Glutamatergic neuron (in vitro differentiated cells): ENCODE data around the gene ZCCHC14. TPM values are rescaled to one million over a fixed set of nuclear protein-coding genes. Genes with fewer than 3 reads are reported as not detected.
"Not testable (repeated sequence)": the region's sequence is repeated elsewhere in the genome, so short reads cannot be mapped to it uniquely, and the experiment has no call there.

Experiments
- DNase-seq: peaks from one replicate; pipeline ENCODE4 v3.0.0; 2022
- H3K27ac Mint-ChIP-seq: one replicate; pipeline ENCODE4 v1.8.0; 2020; ENCODE audit warnings: mild to moderate bottlenecking, mixed read lengths, inconsistent platforms; ENCODE audit not compliant: unreplicated experiment
- H3K27me3 Mint-ChIP-seq: one replicate; pipeline ENCODE4 v1.8.0; 2020; ENCODE audit warnings: mild to moderate bottlenecking, moderate library complexity, mixed read lengths, inconsistent platforms; ENCODE audit not compliant: unreplicated experiment
- H3K36me3 Mint-ChIP-seq: one replicate; pipeline ENCODE4 v1.8.0; 2020; ENCODE audit warnings: mild to moderate bottlenecking, mixed read lengths, inconsistent platforms; ENCODE audit not compliant: unreplicated experiment
- H3K4me1 Mint-ChIP-seq: one replicate; pipeline ENCODE4 v1.8.0; 2020; ENCODE audit warnings: mild to moderate bottlenecking, low read depth, mixed read lengths, inconsistent platforms; ENCODE audit not compliant: unreplicated experiment
- H3K4me3 Mint-ChIP-seq: one replicate; pipeline ENCODE4 v1.8.0; 2020; ENCODE audit warnings: mild to moderate bottlenecking, mixed read lengths, inconsistent platforms; ENCODE audit not compliant: unreplicated experiment
- H3K9me3 Mint-ChIP-seq: one replicate; pipeline ENCODE4 v1.8.0; 2020; ENCODE audit warnings: mild to moderate bottlenecking, moderate library complexity, mixed read lengths, inconsistent platforms; ENCODE audit not compliant: unreplicated experiment
- CTCF ChIP-seq: fragments of 200-600 bp; sonication (generic); IDR thresholded peaks from one replicate; pipeline ENCODE4 v1.5.0; 2021; ENCODE audit not compliant: partially characterized antibody, unreplicated experiment
- total RNA-seq: library from RNA; stranded (reverse); fragmentation: NEBNext Ultra II Directional; extraction: Animal tissue kit (Norgen Biotek cat#: 25700); gene quantifications from one replicate; pipeline ENCODE4 v1.2.1, GENCODE V29; 2021; ENCODE audit not compliant: unreplicated experiment

Gene ZCCHC14
- total RNA-seq, 1 donor from 2014 or later: 29.2 TPM

GRCh38 chr16:87493608-87494280 lies 920 bp upstream of the ZCCHC14 start:
- Mint-ChIP-seq H3K27ac (peak overlapping the region; percentile 64), H3K9me3 (peaks cover 2% of the 10 kb centered on the region), H3K27me3 (peaks cover 3% of the 10 kb centered on the region)

GRCh38 chr16:87492291-87492630 lies 563 bp downstream of the ZCCHC14 start:
- no peak overlapping the region for H3K27ac Mint-ChIP-seq
- DNase-seq: no peak
- peaks cover 22% of the 10 kb centered on the region for H3K4me1 Mint-ChIP-seq
- TF ChIP-seq CTCF: no peak
- H3K27me3 Mint-ChIP-seq: peaks cover 3% of the 10 kb centered on the region
- no peak overlapping the region for H3K4me3 Mint-ChIP-seq
- H3K9me3 Mint-ChIP-seq: peaks cover 4% of the 10 kb centered on the region
- H3K36me3 Mint-ChIP-seq: no peaks in the 10 kb centered on the region

More at GRCh38 chr16:87493608-87494280, 920 bp upstream of the ZCCHC14 start:
- H3K36me3 Mint-ChIP-seq: no peaks in the 10 kb centered on the region
- TF ChIP-seq CTCF: no peak
- no peak for DNase-seq
- peaks cover 19% of the 10 kb centered on the region for H3K4me1 Mint-ChIP-seq
- H3K4me3 Mint-ChIP-seq: peak overlapping the region; percentile 63

- peak; percentile 60 for DNase-seq
- no peaks in the 10 kb centered on the region for H3K36me3 Mint-ChIP-seq
- peaks cover 27% of the 10 kb centered on the region for H3K4me1 Mint-ChIP-seq
- H3K27ac Mint-ChIP-seq: no peak overlapping the region
- H3K9me3 Mint-ChIP-seq: peaks cover 4% of the 10 kb centered on the region
- peak overlapping the region; percentile 84 for H3K4me3 Mint-ChIP-seq
- peaks cover 3% of the 10 kb centered on the region for H3K27me3 Mint-ChIP-seq
- no peak for TF ChIP-seq CTCF
Measured at GRCh38 chr16:87491522-87492290, 1.1 kb downstream of the ZCCHC14 start.

GRCh38 chr16:87490799-87491521 lies 1.9 kb downstream of the ZCCHC14 start:
- DNase-seq, H3K27ac Mint-ChIP-seq, H3K9me3 Mint-ChIP-seq, H3K27me3 Mint-ChIP-seq, H3K36me3 Mint-ChIP-seq: not testable (repeated sequence)
- H3K4me1 Mint-ChIP-seq: peaks cover 32% of the 10 kb centered on the region
- H3K4me3 Mint-ChIP-seq: peak overlapping the region; percentile 88

- Mint-ChIP-seq H3K27me3 (peaks cover 3% of the 10 kb centered on the region), H3K27ac (no peak overlapping the region), H3K36me3 (no peaks in the 10 kb centered on the region), H3K9me3 (peaks cover 2% of the 10 kb centered on the region), H3K4me3 (peak overlapping the region; percentile 88), H3K4me1 (peaks cover 32% of the 10 kb centered on the region)
- no peak for DNase-seq
- TF ChIP-seq CTCF: no peak
Measured at GRCh38 chr16:87490096-87490798, 2.6 kb downstream of the ZCCHC14 start.
